NCI-H2107 treated with DMSO at 0.1 percent for 48 hours (cell line): Measurements from ENCODE around the gene ZNF669.

Experiments used
- DNase-seq: peaks from one replicate; lab custom pipeline; 2025; ENCODE audit not compliant: unreplicated experiment; lab: John Stamatoyannopoulos, UW

ZNF669 gene

DNA sequence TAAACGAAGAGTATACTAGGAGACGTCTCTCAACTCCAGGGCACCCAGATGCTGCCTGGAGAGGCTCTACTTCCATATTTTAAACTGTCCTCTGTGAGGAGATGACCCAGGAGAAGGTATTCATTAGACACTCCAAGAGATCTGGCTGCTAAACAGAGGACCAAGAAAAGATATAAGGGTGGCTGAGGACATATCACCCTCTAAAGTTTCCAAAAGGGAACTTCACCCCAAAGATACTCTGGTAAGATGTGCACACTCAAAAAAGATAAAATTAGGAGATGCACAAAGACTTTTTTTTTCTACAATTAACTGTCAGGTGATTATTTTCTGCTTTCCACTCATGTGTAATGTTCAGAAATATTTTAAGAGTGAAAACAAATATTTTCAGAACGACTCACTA lies 26.9 kb downstream of the ZNF669 start:
- no peak for DNase-seq

DNA sequence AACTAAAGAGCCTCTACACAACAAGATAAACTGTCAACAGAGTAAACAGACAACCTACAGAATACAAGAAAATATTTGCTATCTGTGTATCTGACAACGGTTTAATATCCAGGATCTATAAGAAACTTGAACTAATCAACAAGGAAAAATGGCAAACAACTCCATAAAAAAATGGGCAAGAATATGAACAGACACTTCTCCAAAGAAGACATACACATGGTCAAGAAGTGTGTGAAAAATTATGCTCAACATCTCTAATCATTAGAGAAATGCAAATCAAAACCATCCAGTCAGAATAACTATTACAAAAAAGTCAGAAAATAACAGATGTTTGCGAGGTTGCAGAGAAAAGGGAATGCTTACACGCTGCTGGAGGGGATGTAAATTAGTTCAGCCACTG lies 33.5 kb downstream of the ZNF669 start:
- no peak for DNase-seq

DNA sequence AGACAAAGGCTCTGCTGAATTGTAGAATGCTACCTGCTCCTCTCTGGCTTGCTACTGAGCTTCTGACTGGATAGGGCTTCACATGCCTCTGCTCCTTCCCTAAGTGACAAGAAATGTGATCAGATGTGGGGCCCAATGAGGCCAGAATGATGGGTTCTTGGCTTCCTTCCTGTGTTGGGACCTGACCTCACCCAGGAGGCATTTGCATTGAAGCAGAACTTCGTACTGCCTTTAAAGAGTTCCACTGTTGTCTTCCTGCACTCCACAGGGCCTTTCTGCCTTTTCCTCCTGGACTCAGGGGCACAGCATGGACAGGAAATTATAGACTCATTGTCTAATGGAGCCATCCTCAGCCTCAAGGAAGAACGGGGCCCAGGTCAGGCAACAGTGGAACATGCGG lies 39.9 kb downstream of the ZNF669 start:
- DNase-seq = no peak

DNA sequence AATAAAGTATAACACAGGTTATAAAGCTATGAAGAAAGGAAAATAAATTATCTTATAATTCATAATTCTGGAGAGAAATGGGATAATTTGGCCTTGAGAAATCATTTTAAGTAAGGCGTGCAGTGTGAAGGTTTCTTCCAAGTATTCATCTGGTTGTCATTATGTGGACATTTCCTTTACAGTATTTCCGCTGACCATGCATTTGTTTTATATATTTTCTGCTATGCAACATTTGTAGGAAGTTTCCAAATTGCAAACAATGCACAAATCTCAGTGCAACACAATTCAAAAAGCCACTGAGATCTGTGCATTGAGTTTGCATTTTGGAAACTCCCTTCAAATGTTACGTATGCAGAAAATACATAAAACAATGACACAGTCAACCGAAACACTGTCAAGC lies 43.4 kb downstream of the ZNF669 start:
- DNase-seq = no peak

DNA sequence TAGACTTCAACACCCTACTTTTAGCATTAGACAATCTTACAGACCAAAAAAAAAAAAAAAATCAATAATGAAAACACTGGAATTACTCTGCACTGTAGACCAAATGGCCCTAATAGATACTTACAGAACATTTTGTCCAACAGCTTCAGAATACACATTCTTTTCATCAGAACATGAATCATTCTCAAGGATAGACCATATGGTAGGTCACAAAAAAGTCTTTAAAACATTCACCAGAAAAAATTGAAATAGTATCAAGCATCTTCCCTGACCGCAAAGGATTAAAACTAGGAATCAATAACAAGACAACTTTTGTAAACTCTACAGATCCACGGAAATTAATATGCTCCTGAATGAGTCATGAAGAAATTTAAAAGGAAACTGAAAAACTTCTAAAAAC lies 48.1 kb downstream of the ZNF669 start:
- no peak for DNase-seq

DNA sequence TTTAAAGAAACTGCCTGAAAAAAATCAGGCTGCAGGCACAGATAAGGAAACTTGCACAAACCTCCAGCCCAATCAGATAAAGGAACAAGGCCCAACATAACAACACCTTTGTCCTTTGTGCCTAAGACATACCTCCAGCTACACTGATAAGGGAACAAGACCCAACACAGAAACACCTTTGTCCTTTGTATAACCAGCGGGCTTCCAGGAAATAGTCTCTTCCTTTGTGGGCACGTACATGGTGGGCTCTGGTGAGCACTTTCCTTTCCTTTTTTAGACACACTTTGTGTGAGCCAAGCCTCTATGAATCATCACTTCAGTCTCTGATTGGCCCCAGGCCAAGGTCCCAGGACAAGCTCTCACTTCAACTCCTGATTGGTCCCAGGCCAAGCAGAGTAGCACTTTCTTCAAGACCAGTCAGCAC lies 49.2 kb downstream of the ZNF669 start:
- DNase-seq = no peak
